ENCODE measurements around the gene DUSP14.

GRCh38 chr17:37450112-37450511 lies 39.6 kb upstream of the DUSP14 start:
- no peak for TF ChIP-seq REST (IDR thresholded peaks at IDR 0.05; ENCODE audit: borderline replicate concordance in 1 of 2, low read depth in 1 of 2, low read length in 2 of 2)
- no peak for TF ChIP-seq ZNF552 (CRISPR knock-in tag; IDR thresholded peaks at IDR 0.05; ENCODE audit: borderline replicate concordance)
- TF ChIP-seq ZNF335 (CRISPR knock-in tag; IDR thresholded peaks at IDR 0.05), result no peak
- TF ChIP-seq ZNF629 (CRISPR knock-in tag; conservative IDR thresholded peaks at IDR 0.05), result no peak

All from HepG2 (cell line).